Measurements from ENCODE around the gene RALGAPA2. TPM values are rescaled to one million over a fixed set of nuclear protein-coding genes. Genes with fewer than 3 reads are reported as not detected.

The RALGAPA2 gene
- total RNA-seq, 4 donors from 2014 or later = 13.3 to 29.8 (median 23.6) TPM

- no peaks in the 10 kb centered on the region for H3K27me3 ChIP-seq
- H3K27ac ChIP-seq = no peak overlapping the region
- no peak for DNase-seq
- H3K4me3 ChIP-seq = no peak overlapping the region
- WGBS, 2 donors = 84 to 95% methylated on average over 4 of the region's 4 CpGs
- H3K9me3 ChIP-seq = no peaks in the 10 kb centered on the region
- peaks cover 0 to 33% (median 0%) of the 10 kb centered on the region in 3 donors for H3K36me3 ChIP-seq
- H3K4me1 ChIP-seq = peaks cover 0 to 12% (median 0%) of the 10 kb centered on the region in 3 donors
- no peak for TF ChIP-seq POLR2A (IDR thresholded peaks at IDR 0.05)
- TF ChIP-seq CTCF (IDR thresholded peaks at IDR 0.05) = no peak
- intact Hi-C loops (cut with DNase I) = no loop called here
These were observed 230.0 kb downstream of the RALGAPA2 start for GRCh38 chr20:20482453-20482852.

GRCh38 chr20:20480689-20481088, 231.8 kb downstream of the RALGAPA2 start:
- 95 to 100% methylated on average over 2 of the region's 2 CpGs for WGBS, 2 donors
- H3K9me3 ChIP-seq = no peaks in the 10 kb centered on the region

GRCh38 chr20:20480126-20480525, 232.3 kb downstream of the RALGAPA2 start:
- H3K4me1 ChIP-seq = peaks cover 0 to 12% (median 0%) of the 10 kb centered on the region in 3 donors
- H3K36me3 ChIP-seq = peaks cover 0 to 23% (median 0%) of the 10 kb centered on the region in 3 donors
- no peak for DNase-seq
- TF ChIP-seq POLR2A (IDR thresholded peaks at IDR 0.05) = no peak
- TF ChIP-seq CTCF (IDR thresholded peaks at IDR 0.05) = no peak
- no peak overlapping the region for H3K27ac ChIP-seq
- intact Hi-C loops (cut with DNase I) = no loop called here
- no peaks in the 10 kb centered on the region for H3K9me3 ChIP-seq
- WGBS, 2 donors = 83 to 87% methylated on average over 1 of the region's 1 CpG
- no peaks in the 10 kb centered on the region for H3K27me3 ChIP-seq
- H3K4me3 ChIP-seq = no peak overlapping the region

More at GRCh38 chr20:20480689-20481088, 231.8 kb downstream of the RALGAPA2 start:
- no peak for DNase-seq
- Histone ChIP-seq H3K36me3 (peaks cover 0 to 23% (median 0%) of the 10 kb centered on the region in 3 donors), H3K4me1 (peaks cover 0 to 12% (median 0%) of the 10 kb centered on the region in 3 donors), H3K4me3 (no peak overlapping the region), H3K27me3 (no peaks in the 10 kb centered on the region), H3K27ac (no peak overlapping the region)
- intact Hi-C loops (cut with DNase I) = no loop called here
- no peak for TF ChIP-seq CTCF (IDR thresholded peaks at IDR 0.05)
- TF ChIP-seq POLR2A (IDR thresholded peaks at IDR 0.05) = no peak

GRCh38 chr20:20477444-20478041, 234.9 kb downstream of the RALGAPA2 start:
- WGBS, 2 donors = 92 to 96% methylated on average over 5 of the region's 5 CpGs
- intact Hi-C loops (cut with DNase I) = no loop called here
- no peak for TF ChIP-seq CTCF (IDR thresholded peaks at IDR 0.05)
- TF ChIP-seq POLR2A (IDR thresholded peaks at IDR 0.05) = no peak
- H3K36me3 ChIP-seq = peaks cover 0 to 24% (median 0%) of the 10 kb centered on the region in 3 donors
- peaks cover 0 to 12% (median 0%) of the 10 kb centered on the region in 3 donors for H3K4me1 ChIP-seq
- H3K27ac ChIP-seq = no peak overlapping the region
- no peaks in the 10 kb centered on the region for H3K27me3 ChIP-seq
- H3K4me3 ChIP-seq = no peak overlapping the region
- no peak for DNase-seq
- H3K9me3 ChIP-seq = no peaks in the 10 kb centered on the region

GRCh38 chr20:20476504-20476903, 235.9 kb downstream of the RALGAPA2 start:
- Histone ChIP-seq H3K4me3 (no peak overlapping the region), H3K9me3 (no peaks in the 10 kb centered on the region), H3K27me3 (no peaks in the 10 kb centered on the region), H3K36me3 (peaks cover 0 to 25% (median 0%) of the 10 kb centered on the region in 3 donors), H3K27ac (no peak overlapping the region), H3K4me1 (peaks cover 0 to 12% (median 0%) of the 10 kb centered on the region in 3 donors)
- intact Hi-C loops (cut with DNase I) = no loop called here
- DNase-seq = no peak
- WGBS, 2 donors = 86 to 91% methylated on average over 2 of the region's 2 CpGs
- TF ChIP-seq CTCF (IDR thresholded peaks at IDR 0.05) (no peak), POLR2A (IDR thresholded peaks at IDR 0.05) (no peak)
